ENCODE data around the gene ECI1. TPM values are rescaled to one million over a fixed set of nuclear protein-coding genes. Genes with fewer than 3 reads are reported as not detected.

Gene ECI1
- total and polyA plus RNA-seq, 2 of the 13 experiments (the other 11 are each of a cell fraction or from before 2014, with no cell fraction given): 82.0 to 102 TPM

GRCh38 chr16:2194852-2195321, 56.5 kb downstream of the ECI1 start (continued):
- TF ChIP-seq, protein P1, sequence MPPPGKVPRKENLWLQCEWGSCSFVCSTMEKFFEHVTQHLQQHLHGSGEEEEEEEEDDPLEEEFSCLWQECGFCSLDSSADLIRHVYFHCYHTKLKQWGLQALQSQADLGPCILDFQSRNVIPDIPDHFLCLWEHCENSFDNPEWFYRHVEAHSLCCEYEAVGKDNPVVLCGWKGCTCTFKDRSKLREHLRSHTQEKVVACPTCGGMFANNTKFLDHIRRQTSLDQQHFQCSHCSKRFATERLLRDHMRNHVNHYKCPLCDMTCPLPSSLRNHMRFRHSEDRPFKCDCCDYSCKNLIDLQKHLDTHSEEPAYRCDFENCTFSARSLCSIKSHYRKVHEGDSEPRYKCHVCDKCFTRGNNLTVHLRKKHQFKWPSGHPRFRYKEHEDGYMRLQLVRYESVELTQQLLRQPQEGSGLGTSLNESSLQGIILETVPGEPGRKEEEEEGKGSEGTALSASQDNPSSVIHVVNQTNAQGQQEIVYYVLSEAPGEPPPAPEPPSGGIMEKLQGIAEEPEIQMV (CRISPR knock-in tag; IDR thresholded peaks at IDR 0.05; ENCODE audit: low read depth): 0 out of 2 replicates have a peak, but pooled peaks have one; percentile 45
- TF ChIP-seq, protein P2, sequence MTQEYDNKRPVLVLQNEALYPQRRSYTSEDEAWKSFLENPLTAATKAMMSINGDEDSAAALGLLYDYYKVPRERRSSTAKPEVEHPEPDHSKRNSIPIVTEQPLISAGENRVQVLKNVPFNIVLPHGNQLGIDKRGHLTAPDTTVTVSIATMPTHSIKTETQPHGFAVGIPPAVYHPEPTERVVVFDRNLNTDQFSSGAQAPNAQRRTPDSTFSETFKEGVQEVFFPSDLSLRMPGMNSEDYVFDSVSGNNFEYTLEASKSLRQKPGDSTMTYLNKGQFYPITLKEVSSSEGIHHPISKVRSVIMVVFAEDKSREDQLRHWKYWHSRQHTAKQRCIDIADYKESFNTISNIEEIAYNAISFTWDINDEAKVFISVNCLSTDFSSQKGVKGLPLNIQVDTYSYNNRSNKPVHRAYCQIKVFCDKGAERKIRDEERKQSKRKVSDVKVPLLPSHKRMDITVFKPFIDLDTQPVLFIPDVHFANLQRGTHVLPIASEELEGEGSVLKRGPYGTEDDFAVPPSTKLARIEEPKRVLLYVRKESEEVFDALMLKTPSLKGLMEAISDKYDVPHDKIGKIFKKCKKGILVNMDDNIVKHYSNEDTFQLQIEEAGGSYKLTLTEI (CRISPR knock-in tag; conservative IDR thresholded peaks at IDR 0.05): no peak
- TF ChIP-seq ZNF660 (CRISPR knock-in tag; IDR thresholded peaks at IDR 0.05; ENCODE audit: borderline replicate concordance, low read depth): no peak
- TF ChIP-seq, protein P3, sequence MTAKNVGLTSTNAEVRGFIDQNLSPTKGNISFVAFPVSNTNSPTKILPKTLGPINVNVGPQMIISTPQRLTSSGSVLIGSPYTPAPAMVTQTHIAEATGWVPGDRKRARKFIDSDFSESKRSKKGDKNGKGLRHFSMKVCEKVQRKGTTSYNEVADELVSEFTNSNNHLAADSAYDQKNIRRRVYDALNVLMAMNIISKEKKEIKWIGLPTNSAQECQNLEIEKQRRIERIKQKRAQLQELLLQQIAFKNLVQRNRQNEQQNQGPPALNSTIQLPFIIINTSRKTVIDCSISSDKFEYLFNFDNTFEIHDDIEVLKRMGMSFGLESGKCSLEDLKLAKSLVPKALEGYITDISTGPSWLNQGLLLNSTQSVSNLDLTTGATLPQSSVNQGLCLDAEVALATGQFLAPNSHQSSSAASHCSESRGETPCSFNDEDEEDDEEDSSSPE (CRISPR knock-in tag; IDR thresholded peaks at IDR 0.05): no peak
- TF ChIP-seq, protein P4, sequence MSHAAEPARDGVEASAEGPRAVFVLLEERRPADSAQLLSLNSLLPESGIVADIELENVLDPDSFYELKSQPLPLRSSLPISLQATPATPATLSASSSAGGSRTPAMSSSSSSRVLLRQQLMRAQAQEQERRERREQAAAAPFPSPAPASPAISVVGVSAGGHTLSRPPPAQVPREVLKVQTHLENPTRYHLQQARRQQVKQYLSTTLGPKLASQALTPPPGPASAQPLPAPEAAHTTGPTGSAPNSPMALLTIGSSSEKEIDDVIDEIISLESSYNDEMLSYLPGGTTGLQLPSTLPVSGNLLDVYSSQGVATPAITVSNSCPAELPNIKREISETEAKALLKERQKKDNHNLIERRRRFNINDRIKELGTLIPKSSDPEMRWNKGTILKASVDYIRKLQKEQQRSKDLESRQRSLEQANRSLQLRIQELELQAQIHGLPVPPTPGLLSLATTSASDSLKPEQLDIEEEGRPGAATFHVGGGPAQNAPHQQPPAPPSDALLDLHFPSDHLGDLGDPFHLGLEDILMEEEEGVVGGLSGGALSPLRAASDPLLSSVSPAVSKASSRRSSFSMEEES (CRISPR knock-in tag; IDR thresholded peaks at IDR 0.05): no peak
- no peak for TF ChIP-seq ZNF143 (CRISPR knock-in tag; IDR thresholded peaks at IDR 0.05)
- no peak for TF ChIP-seq BRD4 (CRISPR knock-in tag; IDR thresholded peaks at IDR 0.05)
- TF ChIP-seq, protein P5, sequence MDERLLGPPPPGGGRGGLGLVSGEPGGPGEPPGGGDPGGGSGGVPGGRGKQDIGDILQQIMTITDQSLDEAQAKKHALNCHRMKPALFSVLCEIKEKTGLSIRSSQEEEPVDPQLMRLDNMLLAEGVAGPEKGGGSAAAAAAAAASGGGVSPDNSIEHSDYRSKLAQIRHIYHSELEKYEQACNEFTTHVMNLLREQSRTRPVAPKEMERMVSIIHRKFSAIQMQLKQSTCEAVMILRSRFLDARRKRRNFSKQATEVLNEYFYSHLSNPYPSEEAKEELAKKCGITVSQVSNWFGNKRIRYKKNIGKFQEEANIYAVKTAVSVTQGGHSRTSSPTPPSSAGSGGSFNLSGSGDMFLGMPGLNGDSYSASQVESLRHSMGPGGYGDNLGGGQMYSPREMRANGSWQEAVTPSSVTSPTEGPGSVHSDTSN (CRISPR knock-in tag; IDR thresholded peaks at IDR 0.05): no peak
- TF ChIP-seq SRF (IDR thresholded peaks at IDR 0.05; ENCODE audit: low read depth, low read length): no peak
- TF ChIP-seq PATZ1 (CRISPR knock-in tag; IDR thresholded peaks at IDR 0.05): peak; percentile 57; the same call in 1 of the 2 replicates
- TF ChIP-seq, protein P6, sequence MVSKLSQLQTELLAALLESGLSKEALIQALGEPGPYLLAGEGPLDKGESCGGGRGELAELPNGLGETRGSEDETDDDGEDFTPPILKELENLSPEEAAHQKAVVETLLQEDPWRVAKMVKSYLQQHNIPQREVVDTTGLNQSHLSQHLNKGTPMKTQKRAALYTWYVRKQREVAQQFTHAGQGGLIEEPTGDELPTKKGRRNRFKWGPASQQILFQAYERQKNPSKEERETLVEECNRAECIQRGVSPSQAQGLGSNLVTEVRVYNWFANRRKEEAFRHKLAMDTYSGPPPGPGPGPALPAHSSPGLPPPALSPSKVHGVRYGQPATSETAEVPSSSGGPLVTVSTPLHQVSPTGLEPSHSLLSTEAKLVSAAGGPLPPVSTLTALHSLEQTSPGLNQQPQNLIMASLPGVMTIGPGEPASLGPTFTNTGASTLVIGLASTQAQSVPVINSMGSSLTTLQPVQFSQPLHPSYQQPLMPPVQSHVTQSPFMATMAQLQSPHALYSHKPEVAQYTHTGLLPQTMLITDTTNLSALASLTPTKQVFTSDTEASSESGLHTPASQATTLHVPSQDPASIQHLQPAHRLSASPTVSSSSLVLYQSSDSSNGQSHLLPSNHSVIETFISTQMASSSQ (IDR thresholded peaks at IDR 0.05; ENCODE audit: low read depth): no peak
- TF ChIP-seq, protein P6 (CRISPR knock-in tag; IDR thresholded peaks at IDR 0.05; ENCODE audit: borderline replicate concordance): no peak

Data from HepG2 (cell line).